ENCODE results near the gene ZNF185.
"Not testable (repeated sequence)": the region's sequence is repeated elsewhere in the genome, so short reads cannot be mapped to it uniquely, and the experiment has no call there.

Gene ZNF185

DNA sequence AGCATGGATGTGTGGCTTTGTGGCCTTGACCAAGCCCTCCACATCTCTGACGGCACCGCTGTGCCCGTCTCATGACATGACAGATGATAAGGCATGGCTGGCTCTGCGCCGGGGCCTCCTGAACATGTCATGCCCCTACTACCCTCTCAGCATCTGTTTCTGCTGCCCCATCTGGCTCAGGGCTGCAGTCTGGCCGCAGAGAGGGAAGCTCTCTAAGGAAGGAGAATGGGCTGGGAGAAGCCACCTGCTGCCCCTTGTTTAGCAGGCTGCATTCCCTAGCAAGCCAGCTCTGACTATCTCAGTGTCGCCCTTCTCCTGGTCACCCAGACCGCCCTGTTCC, 7.2 kb downstream of the ZNF185 start:
- DNase-seq (ENCODE audit: low read depth, low spot score): no peak
- Histone ChIP-seq H3K9ac (ENCODE audit: insufficient read length) (no peak overlapping the region), H3K27ac (no peak overlapping the region), H3K4me3 (no peak overlapping the region), H3K36me3 (ENCODE audit: insufficient read depth, low read length) (no peaks in the 10 kb centered on the region), H3K9me3 (ENCODE audit: low read depth, low read length) (no peaks in the 10 kb centered on the region)
- TF ChIP-seq EZH2 (IDR thresholded peaks at IDR 0.05): no peak
- TF ChIP-seq POLR2AphosphoS5 (IDR thresholded peaks at IDR 0.05; ENCODE audit: borderline replicate concordance, low read depth, low read length): no peak
- TF ChIP-seq FOXP2 (optimal IDR thresholded peaks at IDR 0.05; ENCODE audit: control extremely low read depth, extremely low read length, insufficient read depth): no peak

DNA sequence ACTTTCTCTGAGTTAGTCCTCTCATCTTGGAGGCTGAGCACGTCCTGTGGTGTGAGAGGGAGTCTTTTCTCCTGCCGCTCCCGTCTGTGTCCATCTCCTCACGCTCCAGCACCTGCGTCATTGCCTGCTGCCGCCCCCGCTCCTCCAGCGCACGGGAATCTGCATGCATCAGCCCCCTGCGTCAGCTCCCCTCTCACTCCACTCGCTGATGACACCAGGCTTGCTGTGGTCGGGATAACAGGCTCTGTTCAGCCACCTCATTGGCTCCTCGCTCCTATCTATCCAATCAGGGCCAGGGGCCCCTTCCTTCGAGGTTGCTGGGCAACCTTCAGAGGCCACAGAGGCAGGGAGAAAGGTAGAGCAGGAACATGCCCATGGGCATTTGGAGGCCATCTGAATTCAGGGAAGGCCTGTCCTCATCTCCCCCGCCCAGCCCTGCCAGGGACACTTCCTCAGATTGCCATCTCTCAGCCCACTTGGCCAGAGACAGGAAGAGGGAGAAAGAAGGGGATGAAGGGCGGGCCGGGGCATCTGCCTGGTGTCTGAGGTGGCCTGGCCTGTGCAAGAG, 9.3 kb downstream of the ZNF185 start:
- Histone ChIP-seq H3K4me3 (no peak overlapping the region), H3K36me3 (ENCODE audit: insufficient read depth, low read length) (no peaks in the 10 kb centered on the region), H3K9me3 (ENCODE audit: low read depth, low read length) (no peaks in the 10 kb centered on the region), H3K9ac (ENCODE audit: insufficient read length) (no peak overlapping the region), H3K27ac (no peak overlapping the region)
- no peak for TF ChIP-seq EZH2 (IDR thresholded peaks at IDR 0.05)
- TF ChIP-seq FOXP2 (optimal IDR thresholded peaks at IDR 0.05; ENCODE audit: control extremely low read depth, extremely low read length, insufficient read depth): no peak
- TF ChIP-seq POLR2AphosphoS5 (IDR thresholded peaks at IDR 0.05; ENCODE audit: borderline replicate concordance, low read depth, low read length): no peak
- no peak for DNase-seq (ENCODE audit: low read depth, low spot score)

DNA sequence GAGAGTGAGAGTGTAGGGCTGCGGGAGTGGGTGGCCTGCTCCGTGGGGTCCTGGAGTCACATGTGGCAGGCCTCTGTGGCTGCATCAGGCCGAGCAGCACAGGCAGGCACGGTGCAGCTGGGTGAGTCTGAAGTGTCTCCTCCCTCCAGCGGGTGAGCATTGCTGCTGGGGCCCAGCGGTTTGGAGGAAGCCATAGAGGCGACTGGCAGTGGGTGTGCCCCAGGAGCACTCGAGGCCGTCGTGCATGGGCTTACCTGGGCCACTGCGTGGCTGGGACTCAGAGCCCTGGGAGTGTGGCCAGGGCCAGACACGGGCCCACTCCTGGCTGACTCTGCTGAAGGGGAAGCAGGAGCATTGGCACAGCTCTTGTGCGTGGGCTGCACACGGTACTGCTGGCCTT, 10.6 kb downstream of the ZNF185 start:
- no peaks in the 10 kb centered on the region for H3K9me3 ChIP-seq (ENCODE audit: low read depth, low read length)
- no peak overlapping the region for H3K4me3 ChIP-seq
- H3K36me3 ChIP-seq (ENCODE audit: insufficient read depth, low read length): no peaks in the 10 kb centered on the region
- no peak overlapping the region for H3K9ac ChIP-seq (ENCODE audit: insufficient read length)
- TF ChIP-seq FOXP2 (optimal IDR thresholded peaks at IDR 0.05; ENCODE audit: control extremely low read depth, extremely low read length, insufficient read depth) (no peak), POLR2AphosphoS5 (IDR thresholded peaks at IDR 0.05; ENCODE audit: borderline replicate concordance, low read depth, low read length) (no peak), EZH2 (IDR thresholded peaks at IDR 0.05) (no peak)
- no peak overlapping the region for H3K27ac ChIP-seq
- DNase-seq (ENCODE audit: low read depth, low spot score): no peak

DNA sequence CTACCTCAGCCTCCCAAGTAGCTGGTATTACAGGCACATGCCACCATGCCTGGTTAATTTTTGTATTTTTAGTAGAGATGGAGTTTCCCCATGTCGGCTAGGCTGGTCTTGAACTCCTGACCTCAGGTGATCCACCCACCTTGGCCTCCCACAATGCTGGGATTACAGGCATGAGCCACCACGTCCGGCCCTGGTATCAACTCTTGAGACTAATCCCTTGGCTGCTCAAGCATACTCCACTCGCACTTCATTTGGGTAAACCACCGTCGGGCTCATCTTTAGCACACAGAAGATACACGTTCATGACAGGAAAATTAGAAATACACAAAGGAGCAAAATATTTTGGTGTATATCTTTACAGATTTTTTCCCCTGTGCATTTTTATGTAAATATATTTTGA, 12.2 kb downstream of the ZNF185 start:
- not testable (repeated sequence) for H3K4me3 ChIP-seq; H3K9ac ChIP-seq (ENCODE audit: insufficient read length); H3K9me3 ChIP-seq (ENCODE audit: low read depth, low read length); H3K36me3 ChIP-seq (ENCODE audit: insufficient read depth, low read length); DNase-seq (ENCODE audit: low read depth, low spot score); H3K27ac ChIP-seq

DNA sequence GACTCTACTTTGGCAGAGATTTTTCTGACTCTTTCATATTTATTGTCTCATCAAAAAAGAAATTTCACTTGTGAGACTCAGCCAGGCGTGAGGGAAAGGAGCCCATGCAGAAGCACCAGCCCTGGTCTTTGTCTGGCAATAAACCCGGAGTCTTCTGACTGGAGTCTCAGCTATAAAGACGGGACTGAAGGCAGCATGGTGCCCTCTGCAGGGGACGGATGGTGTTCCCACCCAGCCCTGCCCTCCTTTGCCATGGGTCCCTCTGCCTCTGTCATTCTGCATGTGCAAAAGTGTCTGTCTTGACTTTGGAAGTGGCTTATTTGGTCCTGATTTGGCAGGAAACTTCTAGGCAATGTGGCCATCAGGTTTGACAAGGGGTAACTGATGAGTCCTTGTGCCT, 14.2 kb downstream of the ZNF185 start:
- DNase-seq (ENCODE audit: low read depth, low spot score): no peak
- TF ChIP-seq POLR2AphosphoS5 (IDR thresholded peaks at IDR 0.05; ENCODE audit: borderline replicate concordance, low read depth, low read length) (no peak), FOXP2 (optimal IDR thresholded peaks at IDR 0.05; ENCODE audit: control extremely low read depth, extremely low read length, insufficient read depth) (no peak), EZH2 (IDR thresholded peaks at IDR 0.05) (no peak)
- no peaks in the 10 kb centered on the region for H3K36me3 ChIP-seq (ENCODE audit: insufficient read depth, low read length)

DNA sequence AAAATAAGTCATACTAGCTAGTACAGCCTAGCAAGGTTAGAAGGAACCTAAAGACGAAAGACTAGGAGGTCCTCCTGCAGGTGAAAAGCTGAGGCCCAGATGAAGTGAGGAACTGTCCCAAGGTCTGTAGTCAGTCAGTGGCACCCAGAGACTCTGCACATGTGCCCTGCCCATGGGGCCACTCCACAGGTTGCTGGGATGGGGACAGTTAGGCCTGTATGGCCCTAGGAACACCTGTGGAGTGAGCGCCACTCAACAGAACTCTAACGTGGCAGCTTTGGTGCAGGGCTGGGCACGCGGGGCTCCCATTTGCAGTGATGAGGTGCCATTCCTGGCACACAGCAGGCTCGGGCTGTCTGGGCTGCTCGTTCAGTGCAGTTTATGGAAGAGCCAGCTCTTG, 14.8 kb downstream of the ZNF185 start:
- no peak for TF ChIP-seq EZH2 (IDR thresholded peaks at IDR 0.05)
- no peak for TF ChIP-seq POLR2AphosphoS5 (IDR thresholded peaks at IDR 0.05; ENCODE audit: borderline replicate concordance, low read depth, low read length)
- no peak for TF ChIP-seq FOXP2 (optimal IDR thresholded peaks at IDR 0.05; ENCODE audit: control extremely low read depth, extremely low read length, insufficient read depth)
- no peak overlapping the region for H3K4me3 ChIP-seq
- H3K27ac ChIP-seq: no peak overlapping the region
- no peak for DNase-seq (ENCODE audit: low read depth, low spot score)
- H3K9me3 ChIP-seq (ENCODE audit: low read depth, low read length): no peaks in the 10 kb centered on the region
- no peak overlapping the region for H3K9ac ChIP-seq (ENCODE audit: insufficient read length)
- no peaks in the 10 kb centered on the region for H3K36me3 ChIP-seq (ENCODE audit: insufficient read depth, low read length)

More for the DNA sequence above, 14.2 kb downstream of the ZNF185 start:
- Histone ChIP-seq H3K4me3 (no peak overlapping the region), H3K9me3 (ENCODE audit: low read depth, low read length) (no peaks in the 10 kb centered on the region), H3K9ac (ENCODE audit: insufficient read length) (no peak overlapping the region), H3K27ac (no peak overlapping the region)

DNA sequence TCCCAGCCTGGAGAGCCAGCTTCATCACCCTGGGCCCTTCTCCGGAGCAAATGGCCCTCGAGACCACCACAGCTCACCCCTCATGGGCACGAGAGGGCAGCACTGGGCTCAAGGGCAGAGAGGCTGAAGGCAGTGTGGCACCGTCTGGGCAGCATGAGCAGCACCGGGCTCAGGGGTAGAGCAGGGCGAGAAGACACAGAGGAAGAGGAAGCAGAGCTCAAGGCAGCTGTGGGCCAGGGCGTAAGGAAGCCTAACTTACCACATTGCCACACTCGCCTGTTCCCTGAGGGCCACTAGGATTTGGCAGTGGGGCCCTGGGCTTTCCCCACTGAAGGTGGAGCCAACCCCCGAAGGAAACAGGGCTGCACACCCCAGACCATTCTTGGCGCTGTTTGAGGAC, 15.5 kb downstream of the ZNF185 start:
- no peak for DNase-seq (ENCODE audit: low read depth, low spot score)
- Histone ChIP-seq H3K9me3 (ENCODE audit: low read depth, low read length) (no peaks in the 10 kb centered on the region), H3K4me3 (no peak overlapping the region), H3K27ac (no peak overlapping the region), H3K9ac (ENCODE audit: insufficient read length) (no peak overlapping the region), H3K36me3 (ENCODE audit: insufficient read depth, low read length) (no peaks in the 10 kb centered on the region)
- TF ChIP-seq POLR2AphosphoS5 (IDR thresholded peaks at IDR 0.05; ENCODE audit: borderline replicate concordance, low read depth, low read length) (no peak), EZH2 (IDR thresholded peaks at IDR 0.05) (no peak), FOXP2 (optimal IDR thresholded peaks at IDR 0.05; ENCODE audit: control extremely low read depth, extremely low read length, insufficient read depth) (no peak)

DNA sequence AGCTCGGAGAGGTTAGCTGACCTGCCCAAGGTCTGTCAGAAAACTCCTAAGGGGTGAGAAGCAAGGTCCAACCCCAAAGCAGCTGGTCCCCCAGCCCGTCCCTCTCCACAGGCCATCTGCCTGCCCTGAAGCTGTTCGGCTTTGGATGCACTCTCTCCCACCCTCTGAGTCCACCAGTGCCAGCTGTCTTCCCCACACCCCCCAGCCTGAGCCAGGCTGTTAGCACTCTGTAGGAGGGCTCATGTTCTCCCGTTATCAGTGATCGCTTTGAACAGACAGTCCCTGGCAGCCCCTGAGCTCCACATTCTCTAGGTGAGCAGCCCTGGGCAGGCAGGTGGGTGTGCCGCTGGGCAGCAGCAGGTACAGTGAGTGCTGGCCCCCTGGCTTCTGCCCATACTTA, 16.0 kb downstream of the ZNF185 start:
- Histone ChIP-seq H3K9ac (ENCODE audit: insufficient read length) (no peak overlapping the region), H3K27ac (no peak overlapping the region)
- no peak for DNase-seq (ENCODE audit: low read depth, low spot score)

DNA sequence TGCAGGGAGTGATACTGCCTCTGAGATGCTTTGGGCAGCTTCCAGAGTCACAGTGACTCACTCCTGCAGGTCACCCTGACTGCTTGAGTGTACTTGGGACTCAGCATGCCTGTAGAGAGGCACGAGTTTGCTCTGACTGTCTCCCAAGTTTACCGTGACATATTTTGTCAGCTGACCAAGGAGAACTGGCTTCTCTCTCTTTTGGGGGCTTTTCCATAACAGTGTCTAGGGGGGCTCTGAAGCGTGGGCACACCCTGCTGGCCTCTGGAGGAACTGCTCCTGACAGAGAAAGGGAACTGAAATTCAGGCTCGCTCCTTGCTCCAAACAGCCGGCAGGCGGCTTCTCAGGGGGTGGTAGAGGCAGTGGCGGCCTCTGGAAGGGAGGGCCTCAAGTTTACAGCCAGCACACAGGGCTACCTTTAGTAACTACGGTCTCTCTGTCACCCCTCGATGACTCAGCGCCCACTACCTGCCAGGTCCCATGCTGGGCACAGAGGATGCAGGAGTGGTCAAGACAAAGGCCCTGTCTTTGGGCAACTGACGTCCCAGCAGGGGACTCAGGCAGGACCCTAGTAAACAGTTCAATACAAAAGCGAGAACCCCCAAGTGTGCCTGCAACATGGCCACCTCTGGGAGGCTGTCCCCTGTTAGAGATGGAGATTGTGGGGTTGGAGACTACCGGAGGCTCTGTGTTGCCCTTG, 17.8 kb downstream of the ZNF185 start:
- DNase-seq (ENCODE audit: low read depth, low spot score): no peak
- no peak overlapping the region for H3K27ac ChIP-seq

More for the DNA sequence above, 16.0 kb downstream of the ZNF185 start:
- TF ChIP-seq POLR2AphosphoS5 (IDR thresholded peaks at IDR 0.05; ENCODE audit: borderline replicate concordance, low read depth, low read length): no peak
- TF ChIP-seq EZH2 (IDR thresholded peaks at IDR 0.05): no peak
- TF ChIP-seq FOXP2 (optimal IDR thresholded peaks at IDR 0.05; ENCODE audit: control extremely low read depth, extremely low read length, insufficient read depth): no peak
- H3K4me3 ChIP-seq: no peak overlapping the region
- no peaks in the 10 kb centered on the region for H3K9me3 ChIP-seq (ENCODE audit: low read depth, low read length)
- no peaks in the 10 kb centered on the region for H3K36me3 ChIP-seq (ENCODE audit: insufficient read depth, low read length)

More for the DNA sequence above, 17.8 kb downstream of the ZNF185 start:
- H3K4me3 ChIP-seq: no peak overlapping the region
- TF ChIP-seq POLR2AphosphoS5 (IDR thresholded peaks at IDR 0.05; ENCODE audit: borderline replicate concordance, low read depth, low read length): no peak
- TF ChIP-seq FOXP2 (optimal IDR thresholded peaks at IDR 0.05; ENCODE audit: control extremely low read depth, extremely low read length, insufficient read depth): no peak
- no peak for TF ChIP-seq EZH2 (IDR thresholded peaks at IDR 0.05)
- no peak overlapping the region for H3K9ac ChIP-seq (ENCODE audit: insufficient read length)
- H3K36me3 ChIP-seq (ENCODE audit: insufficient read depth, low read length): no peaks in the 10 kb centered on the region
- no peaks in the 10 kb centered on the region for H3K9me3 ChIP-seq (ENCODE audit: low read depth, low read length)

Measured in SK-N-MC (cell line).